GM10248 (cell line): ENCODE results near the gene PTMS.

ENCODE experiments used
- CTCF ChIA-PET: fragments of 300-600 bp; sonication (Branson Sonifier 250); formaldehyde crosslinking; extraction: SDS; loops from one replicate; lab custom pipeline; 2021; ENCODE audit warnings: antibody characterized with exemption; lab: Yijun Ruan, JAX
- POLR2A ChIA-PET: fragments of 350-650 bp; sonication (Branson Sonifier 250); formaldehyde crosslinking; extraction: SDS; loops from one replicate; lab custom pipeline; 2020; ENCODE audit warnings: antibody characterized with exemption; lab: Yijun Ruan, JAX
- DNase-seq: peaks from one replicate; pipeline ENCODE4 v3.0.0; 2012; ENCODE audit errors: extremely low spot score
- CTCF ChIP-seq: IDR thresholded peaks from 2 replicates; pipeline ENCODE4 v1.5.1; 2012; ENCODE audit warnings: mild to moderate bottlenecking, low read depth; ENCODE audit errors: extremely low read depth, missing control alignments, control extremely low read depth

The PTMS gene

GRCh38 chr12:6765634-6766581 lies at the start of gene PTMS:
TSS of gene PTMS (plus strand) at chr12:6766363. CDS start at chr12:6766706, 343 bp downstream.
- no peak for TF ChIP-seq CTCF
- DNase-seq, result peak; percentile 62
- POLR2A ChIA-PET, result interaction anchor here (1.6 to 2.2 kb wide), 2 partner anchors 13 to 102 kb away, joined by 6 to 15 read pairs; partner anchors contain the start of genes MLF2 and TPI1

GRCh38 chr12:6716874-6717437 lies 49.2 kb upstream of the PTMS start:
- ChIA-PET CTCF (interaction anchor here (0.8 kb wide), 1 partner anchor 36 kb away, joined by 3 read pairs; no protein-coding TSS in a partner anchor), POLR2A (interaction anchor here (0.6 kb wide), 1 partner anchor 9 kb away, joined by 4 read pairs; no protein-coding TSS in a partner anchor)

More at GRCh38 chr12:6765634-6766581, at the start of gene PTMS:
- CTCF ChIA-PET, result interaction anchor here (0.8 to 8.0 kb wide), 33 partner anchors 8 to 342 kb away, joined by 3 to 117 read pairs (median 4); partner anchors contain the start of genes CD4, CDCA3, COPS7A and GAPDH

GRCh38 chr12:6722863-6723262 lies 43.3 kb upstream of the PTMS start:
- no peak for TF ChIP-seq CTCF
- CTCF ChIA-PET, result interaction anchor here (1.0 to 4.8 kb wide), 11 partner anchors 11 to 169 kb away, joined by 3 to 31 read pairs (median 5); partner anchors contain the start of genes MLF2, PTMS and ZNF384
- POLR2A ChIA-PET, result interaction anchor here (1.1 to 1.8 kb wide), 2 partner anchors 25 to 189 kb away, joined by 3 to 7 read pairs; partner anchors contain the start of gene GAPDH
- DNase-seq, result no peak

More at GRCh38 chr12:6716874-6717437, 49.2 kb upstream of the PTMS start:
- DNase-seq, result no peak
- TF ChIP-seq CTCF, result no peak

GRCh38 chr12:6723607-6724408 lies 42.4 kb upstream of the PTMS start, which contains the start of gene COPS7A:
TSS of gene COPS7A (plus strand) at chr12:6724046. CDS start at chr12:6724657, 611 bp downstream.
- peak; percentile 97 for DNase-seq
- POLR2A ChIA-PET, result interaction anchor here (0.6 to 2.3 kb wide), 11 partner anchors 23 to 253 kb away, joined by 3 to 17 read pairs (median 5); partner anchors contain the start of genes GAPDH, MLF2, TPI1 and VAMP1
- CTCF ChIA-PET, result interaction anchor here (0.8 to 4.8 kb wide), 18 partner anchors 10 to 170 kb away, joined by 3 to 31 read pairs (median 4); partner anchors contain the start of genes MLF2, PTMS and ZNF384
- TF ChIP-seq CTCF, result peak; percentile 27

GRCh38 chr12:6724409-6724797 lies 41.8 kb upstream of the PTMS start:
- ChIA-PET CTCF (interaction anchor here (0.9 to 4.8 kb wide), 13 partner anchors 9 to 167 kb away, joined by 3 to 31 read pairs (median 5); partner anchors contain the start of genes MLF2 and PTMS), POLR2A (interaction anchor here (0.6 to 2.3 kb wide), 10 partner anchors 28 to 254 kb away, joined by 3 to 17 read pairs (median 6); partner anchors contain the start of genes GAPDH, MLF2, TPI1 and VAMP1)
- no peak for TF ChIP-seq CTCF
- peak; percentile 47 for DNase-seq
